Measurements from ENCODE around the gene TMEFF2.

DNA sequence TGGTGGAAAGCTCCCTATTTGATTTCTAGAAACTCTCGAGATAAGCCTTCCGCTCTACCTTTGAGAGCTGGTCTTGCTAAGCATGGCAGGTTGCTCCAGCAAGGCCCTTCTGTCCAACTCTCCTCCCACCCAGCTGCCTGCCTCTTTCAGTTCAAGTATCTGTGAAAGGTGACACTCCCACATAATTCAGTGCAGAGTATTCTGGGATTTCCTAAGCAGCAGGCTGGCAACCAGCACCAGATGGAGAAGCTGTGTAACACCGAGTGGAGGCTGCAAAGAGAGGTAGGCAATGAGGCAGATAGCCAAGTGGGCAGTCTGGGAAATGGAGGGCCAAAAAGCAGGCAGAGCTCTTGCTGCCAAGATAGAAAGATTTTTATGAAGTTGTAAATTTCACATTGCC lies 259.5 kb downstream of the TMEFF2 start:
- TF ChIP-seq POLR2A (IDR thresholded peaks at IDR 0.05; ENCODE audit: extremely low read depth, insufficient read length) (no peak), MYC (IDR thresholded peaks at IDR 0.05; ENCODE audit: low read depth, low read length) (no peak)
- TF ChIP-seq, protein P1, sequence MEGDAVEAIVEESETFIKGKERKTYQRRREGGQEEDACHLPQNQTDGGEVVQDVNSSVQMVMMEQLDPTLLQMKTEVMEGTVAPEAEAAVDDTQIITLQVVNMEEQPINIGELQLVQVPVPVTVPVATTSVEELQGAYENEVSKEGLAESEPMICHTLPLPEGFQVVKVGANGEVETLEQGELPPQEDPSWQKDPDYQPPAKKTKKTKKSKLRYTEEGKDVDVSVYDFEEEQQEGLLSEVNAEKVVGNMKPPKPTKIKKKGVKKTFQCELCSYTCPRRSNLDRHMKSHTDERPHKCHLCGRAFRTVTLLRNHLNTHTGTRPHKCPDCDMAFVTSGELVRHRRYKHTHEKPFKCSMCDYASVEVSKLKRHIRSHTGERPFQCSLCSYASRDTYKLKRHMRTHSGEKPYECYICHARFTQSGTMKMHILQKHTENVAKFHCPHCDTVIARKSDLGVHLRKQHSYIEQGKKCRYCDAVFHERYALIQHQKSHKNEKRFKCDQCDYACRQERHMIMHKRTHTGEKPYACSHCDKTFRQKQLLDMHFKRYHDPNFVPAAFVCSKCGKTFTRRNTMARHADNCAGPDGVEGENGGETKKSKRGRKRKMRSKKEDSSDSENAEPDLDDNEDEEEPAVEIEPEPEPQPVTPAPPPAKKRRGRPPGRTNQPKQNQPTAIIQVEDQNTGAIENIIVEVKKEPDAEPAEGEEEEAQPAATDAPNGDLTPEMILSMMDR (IDR thresholded peaks at IDR 0.05; ENCODE audit: low read depth, low read length): no peak
- TF ChIP-seq, protein P2, sequence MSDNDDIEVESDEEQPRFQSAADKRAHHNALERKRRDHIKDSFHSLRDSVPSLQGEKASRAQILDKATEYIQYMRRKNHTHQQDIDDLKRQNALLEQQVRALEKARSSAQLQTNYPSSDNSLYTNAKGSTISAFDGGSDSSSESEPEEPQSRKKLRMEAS (IDR thresholded peaks at IDR 0.05; ENCODE audit: low read depth, low read length): no peak

Measured in NB4 (cell line).